ENCODE results near the gene SMAP1. TPM values are rescaled to one million over a fixed set of nuclear protein-coding genes. Genes with fewer than 3 reads are reported as not detected.
A peak's percentile ranks its signal among the peaks of the same experiment; 100 is the strongest.

The SMAP1 gene
- total and polyA plus RNA-seq, 10 donors, result 12.0 to 28.2 (median 19.8) TPM

DNA sequence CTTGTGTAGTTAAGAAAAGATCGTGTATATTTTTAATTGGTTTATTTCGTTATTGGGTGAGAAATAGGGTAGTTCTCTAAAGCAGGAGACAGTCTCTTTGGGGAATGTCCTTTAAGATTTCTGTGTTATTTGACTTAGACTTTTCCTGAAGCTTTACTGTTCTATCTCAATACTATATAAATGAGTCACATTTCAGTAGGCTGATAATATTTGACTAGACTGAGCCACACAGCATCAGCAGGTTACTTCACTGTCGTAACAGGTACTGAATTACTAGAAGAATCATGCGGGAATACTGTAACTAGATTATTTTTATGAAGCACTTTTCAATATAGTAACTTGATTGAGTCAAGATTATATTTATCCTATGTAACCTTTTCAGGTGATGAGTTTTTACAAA lies 1.4 kb downstream of the SMAP1 start:
- no peaks in the 10 kb centered on the region for H3K9me3 ChIP-seq
- H3K4me3 ChIP-seq, result peak overlapping the region in 3 of 8 donors; percentile 84 to 94 (median 93)
- H3K36me3 ChIP-seq, result no peaks in the 10 kb centered on the region
- H3K27ac ChIP-seq, result no peak overlapping the region
- no peak for DNase-seq
- no peaks in the 10 kb centered on the region for H3K27me3 ChIP-seq (replicated peaks in 1 of 7)
- intact Hi-C loops (cut with DNase I; ENCODE audit: low total_unique reads), result no loop called here
- WGBS, 5 donors, result 58 to 68% (median 61%) methylated on average over 4 of the region's 4 CpGs
- no peak for TF ChIP-seq CTCF (IDR thresholded peaks at IDR 0.05 in 8 of 11, conservative IDR thresholded peaks at IDR 0.05 in 3 of 11)
- no peak for TF ChIP-seq POLR2A (IDR thresholded peaks at IDR 0.05)
- no peak for TF ChIP-seq POLR2AphosphoS5 (IDR thresholded peaks at IDR 0.05)
- peaks cover 12 to 67% (median 51%) of the 10 kb centered on the region in 6 donors for H3K4me1 ChIP-seq

GRCh38 chr6:70672549-70672948 lies 4.9 kb downstream of the SMAP1 start:
- H3K36me3 ChIP-seq, result no peaks in the 10 kb centered on the region
- no peaks in the 10 kb centered on the region for H3K27me3 ChIP-seq (replicated peaks in 1 of 7)
- H3K4me1 ChIP-seq, result peaks cover 12 to 62% (median 43%) of the 10 kb centered on the region in 6 donors
- WGBS, 5 donors, result 76 to 90% (median 83%) methylated on average over 1 of the region's 1 CpG
- H3K4me3 ChIP-seq, result no peak overlapping the region
- no peaks in the 10 kb centered on the region for H3K9me3 ChIP-seq
- intact Hi-C loops (cut with DNase I; ENCODE audit: low total_unique reads), result no loop called here
- H3K27ac ChIP-seq, result no peak overlapping the region
- DNase-seq, result no peak
- TF ChIP-seq CTCF (IDR thresholded peaks at IDR 0.05 in 8 of 11, conservative IDR thresholded peaks at IDR 0.05 in 3 of 11) (no peak), POLR2AphosphoS5 (IDR thresholded peaks at IDR 0.05) (no peak), POLR2A (IDR thresholded peaks at IDR 0.05) (no peak)

DNA sequence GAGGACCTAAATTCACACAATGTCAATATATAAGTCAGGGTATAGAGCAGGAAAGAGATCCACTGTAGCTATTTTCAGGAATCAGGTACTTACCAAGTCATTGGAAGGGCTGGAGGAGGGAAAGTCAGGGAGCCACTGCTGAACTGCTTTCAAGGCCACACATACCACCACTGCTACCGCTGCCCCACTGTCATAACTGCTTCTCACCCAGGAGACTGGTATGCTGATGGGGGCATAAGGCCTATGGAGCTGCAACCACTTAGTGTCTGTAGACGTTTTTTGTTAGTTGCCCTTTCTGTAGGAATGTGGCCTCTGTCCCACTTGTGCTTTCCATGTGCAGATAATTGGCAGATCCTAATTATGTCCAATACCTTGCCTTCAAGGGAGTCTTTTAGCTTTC lies 5.4 kb downstream of the SMAP1 start:
- no peaks in the 10 kb centered on the region for H3K36me3 ChIP-seq
- TF ChIP-seq CTCF (IDR thresholded peaks at IDR 0.05 in 8 of 11, conservative IDR thresholded peaks at IDR 0.05 in 3 of 11) (no peak), POLR2A (IDR thresholded peaks at IDR 0.05) (no peak)
- no peaks in the 10 kb centered on the region for H3K27me3 ChIP-seq (replicated peaks in 1 of 7)
- WGBS, 5 donors, result 70 to 82% (median 75%) methylated on average over 2 of the region's 2 CpGs
- no peaks in the 10 kb centered on the region for H3K9me3 ChIP-seq
- intact Hi-C loops (cut with DNase I; ENCODE audit: low total_unique reads), result no loop called here
- peaks cover 12 to 62% (median 43%) of the 10 kb centered on the region in 6 donors for H3K4me1 ChIP-seq
- H3K27ac ChIP-seq, result no peak overlapping the region
- no peak for DNase-seq
- no peak overlapping the region for H3K4me3 ChIP-seq

DNA sequence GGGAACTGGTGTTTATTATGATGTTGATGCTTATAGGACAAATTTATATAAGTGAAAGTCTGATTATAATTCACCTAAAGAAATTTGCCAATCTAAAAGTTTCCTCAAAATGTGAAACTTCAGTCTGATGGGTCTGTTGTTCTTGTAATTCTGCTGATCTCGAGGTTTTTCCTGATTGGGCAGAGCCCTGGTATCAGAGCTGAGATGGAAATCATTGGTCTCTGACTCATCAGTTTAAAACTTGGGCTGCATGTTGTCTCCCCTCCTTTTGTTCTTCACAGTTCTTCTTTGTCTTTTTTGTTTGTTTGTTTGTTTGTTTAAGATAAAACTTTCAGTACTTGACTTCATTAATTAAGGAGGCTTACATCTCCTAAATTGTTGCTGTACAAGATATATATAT lies 5.9 kb downstream of the SMAP1 start:
- H3K4me3 ChIP-seq, result no peak overlapping the region
- TF ChIP-seq POLR2A (IDR thresholded peaks at IDR 0.05), result no peak
- H3K27me3 ChIP-seq (replicated peaks in 1 of 7), result no peaks in the 10 kb centered on the region
- H3K4me1 ChIP-seq, result peaks cover 11 to 57% (median 39%) of the 10 kb centered on the region in 6 donors
- no peak overlapping the region for H3K27ac ChIP-seq
- H3K9me3 ChIP-seq, result no peaks in the 10 kb centered on the region
- no peaks in the 10 kb centered on the region for H3K36me3 ChIP-seq
- DNase-seq, result no peak
- 69 to 87% (median 72%) methylated on average over 1 of the region's 1 CpG for WGBS, 5 donors
- intact Hi-C loops (cut with DNase I; ENCODE audit: low total_unique reads), result no loop called here

DNA sequence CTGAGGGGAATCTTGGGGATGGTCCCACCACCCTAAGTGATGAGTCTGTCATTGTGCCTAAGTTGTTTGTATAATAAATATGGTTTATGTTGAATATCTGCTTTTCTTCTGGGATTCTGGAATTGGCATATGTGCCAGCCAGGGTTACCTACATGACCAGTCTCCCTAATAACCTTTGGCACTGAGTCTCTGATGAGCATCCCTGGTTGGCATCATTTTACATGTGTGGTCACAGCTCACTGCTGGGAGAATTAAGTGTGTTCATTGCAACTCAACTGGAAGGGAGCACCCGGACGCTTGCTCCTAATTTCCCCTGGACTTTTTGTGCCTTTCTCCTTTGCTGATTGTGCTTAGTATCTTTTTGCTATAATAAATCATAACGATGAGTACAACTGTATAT lies 8.1 kb downstream of the SMAP1 start:
- intact Hi-C loops (cut with DNase I; ENCODE audit: low total_unique reads), result no loop called here
- DNase-seq, result no peak
- Histone ChIP-seq H3K4me1 (peaks cover 0 to 35% (median 18%) of the 10 kb centered on the region in 6 donors), H3K4me3 (no peak overlapping the region), H3K27ac (no peak overlapping the region), H3K9me3 (no peaks in the 10 kb centered on the region), H3K36me3 (no peaks in the 10 kb centered on the region), H3K27me3 (replicated peaks in 1 of 7) (no peaks in the 10 kb centered on the region)
- no peak for TF ChIP-seq CTCF (IDR thresholded peaks at IDR 0.05 in 8 of 11, conservative IDR thresholded peaks at IDR 0.05 in 3 of 11)
- TF ChIP-seq POLR2A (IDR thresholded peaks at IDR 0.05), result no peak
- no peak for TF ChIP-seq POLR2AphosphoS5 (IDR thresholded peaks at IDR 0.05)
- 95 to 99% (median 97%) methylated on average over 3 of the region's 3 CpGs for WGBS, 5 donors

Data from spleen (tissue), 11 donors.